ENCODE results near the gene ANKRD53.
A peak's percentile ranks its signal among the peaks of the same experiment; 100 is the strongest.

ANKRD53 gene

GRCh38 chr2:70966681-70967080 is 11.7 kb upstream of the ANKRD53 start:
- DNase-seq (ENCODE audit: low read depth, low spot score) = no peak
- no peak overlapping the region for H3K4me3 ChIP-seq (ENCODE audit: low read length)
- peaks cover 3% of the 10 kb centered on the region; the same call in 1 of the 2 replicates for H3K4me1 ChIP-seq (ENCODE audit: control insufficient read depth, insufficient read depth, low read length)
- no peaks in the 10 kb centered on the region for H3K9me3 ChIP-seq (ENCODE audit: control insufficient read depth, insufficient read depth, low read length)
- no CpG with 5 or more reads among the region's 4 CpGs for WGBS (ENCODE audit: insufficient coverage, insufficient read length)
- no peak overlapping the region for H3K27ac ChIP-seq (ENCODE audit: low read length)
- peaks cover 10% of the 10 kb centered on the region; the same call in 1 of the 2 replicates for H3K27me3 ChIP-seq (ENCODE audit: control insufficient read depth, insufficient read depth, low read length)
- H3K36me3 ChIP-seq (ENCODE audit: control insufficient read depth, insufficient read depth, low read length) = no peaks in the 10 kb centered on the region

DNA sequence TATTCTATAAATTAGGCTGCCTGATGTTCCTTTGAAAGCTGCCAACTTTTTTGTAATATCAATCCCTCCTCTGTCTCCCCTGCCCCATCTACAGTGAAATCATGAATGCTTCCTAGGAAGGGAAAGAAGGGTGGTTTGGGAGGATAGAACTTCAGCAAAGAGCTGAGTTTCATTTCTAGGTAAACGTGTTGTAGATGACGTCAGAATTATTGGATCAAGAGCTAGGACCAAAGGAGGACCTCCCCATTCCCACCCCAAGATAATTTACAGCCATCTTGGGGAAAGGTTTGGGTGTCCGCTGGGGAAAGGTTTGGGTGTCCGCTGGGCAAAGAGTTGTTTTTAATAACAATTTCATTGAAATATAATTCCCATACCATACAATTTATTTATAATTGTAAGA is 11.2 kb upstream of the ANKRD53 start:
- peaks cover 3% of the 10 kb centered on the region; the same call in 1 of the 2 replicates for H3K4me1 ChIP-seq (ENCODE audit: control insufficient read depth, insufficient read depth, low read length)
- peaks cover 10% of the 10 kb centered on the region; the same call in 1 of the 2 replicates for H3K27me3 ChIP-seq (ENCODE audit: control insufficient read depth, insufficient read depth, low read length)
- no peak for DNase-seq (ENCODE audit: low read depth, low spot score)
- no peaks in the 10 kb centered on the region for H3K36me3 ChIP-seq (ENCODE audit: control insufficient read depth, insufficient read depth, low read length)
- WGBS (ENCODE audit: insufficient coverage, insufficient read length) = no CpG with 5 or more reads among the region's 4 CpGs
- no peak overlapping the region for H3K4me3 ChIP-seq (ENCODE audit: low read length)
- H3K9me3 ChIP-seq (ENCODE audit: control insufficient read depth, insufficient read depth, low read length) = no peaks in the 10 kb centered on the region
- H3K27ac ChIP-seq (ENCODE audit: low read length) = no peak overlapping the region

DNA sequence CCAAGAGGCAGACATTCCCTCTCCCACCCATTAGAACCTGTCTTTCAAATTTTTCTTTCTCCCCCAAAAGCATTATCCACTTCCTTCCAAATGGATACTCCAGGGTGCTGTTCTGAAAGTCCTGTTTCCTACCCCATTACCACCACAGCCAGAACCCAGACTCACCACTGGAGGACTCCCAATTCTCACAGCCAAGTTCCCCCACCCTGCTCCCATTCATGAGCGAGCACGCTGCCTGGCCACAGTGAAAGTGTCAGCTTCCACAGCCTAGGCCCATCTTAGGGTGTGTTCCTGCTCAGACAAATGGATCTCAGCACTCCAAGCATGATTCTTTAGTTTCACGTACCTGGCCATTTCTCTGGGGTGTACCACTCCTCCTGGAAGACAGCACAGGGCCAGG is 3.8 kb upstream of the ANKRD53 start:
- Histone ChIP-seq H3K27ac (ENCODE audit: low read length) (no peak overlapping the region), H3K4me1 (ENCODE audit: control insufficient read depth, insufficient read depth, low read length) (peaks cover 6% of the 10 kb centered on the region; the same call in 1 of the 2 replicates), H3K4me3 (ENCODE audit: low read length) (no peak overlapping the region), H3K27me3 (ENCODE audit: control insufficient read depth, insufficient read depth, low read length) (no peaks in the 10 kb centered on the region; the same call in 1 of the 2 replicates), H3K36me3 (ENCODE audit: control insufficient read depth, insufficient read depth, low read length) (no peaks in the 10 kb centered on the region), H3K9me3 (ENCODE audit: control insufficient read depth, insufficient read depth, low read length) (no peaks in the 10 kb centered on the region)
- no peak for DNase-seq (ENCODE audit: low read depth, low spot score)
- WGBS (ENCODE audit: insufficient coverage, insufficient read length) = no CpG with 5 or more reads among the region's 3 CpGs

- H3K4me1 ChIP-seq (ENCODE audit: control insufficient read depth, insufficient read depth, low read length) = peaks cover 6% of the 10 kb centered on the region; the same call in 1 of the 2 replicates
- H3K27ac ChIP-seq (ENCODE audit: low read length) = no peak overlapping the region
- WGBS (ENCODE audit: insufficient coverage, insufficient read length) = no CpG with 5 or more reads among the region's 2 CpGs
- H3K9me3 ChIP-seq (ENCODE audit: control insufficient read depth, insufficient read depth, low read length) = no peaks in the 10 kb centered on the region
- no peak overlapping the region for H3K4me3 ChIP-seq (ENCODE audit: low read length)
- DNase-seq (ENCODE audit: low read depth, low spot score) = no peak
- no peaks in the 10 kb centered on the region; the same call in 1 of the 2 replicates for H3K27me3 ChIP-seq (ENCODE audit: control insufficient read depth, insufficient read depth, low read length)
- no peaks in the 10 kb centered on the region for H3K36me3 ChIP-seq (ENCODE audit: control insufficient read depth, insufficient read depth, low read length)
Measured at GRCh38 chr2:70975237-70975636, 3.2 kb upstream of the ANKRD53 start.

DNA sequence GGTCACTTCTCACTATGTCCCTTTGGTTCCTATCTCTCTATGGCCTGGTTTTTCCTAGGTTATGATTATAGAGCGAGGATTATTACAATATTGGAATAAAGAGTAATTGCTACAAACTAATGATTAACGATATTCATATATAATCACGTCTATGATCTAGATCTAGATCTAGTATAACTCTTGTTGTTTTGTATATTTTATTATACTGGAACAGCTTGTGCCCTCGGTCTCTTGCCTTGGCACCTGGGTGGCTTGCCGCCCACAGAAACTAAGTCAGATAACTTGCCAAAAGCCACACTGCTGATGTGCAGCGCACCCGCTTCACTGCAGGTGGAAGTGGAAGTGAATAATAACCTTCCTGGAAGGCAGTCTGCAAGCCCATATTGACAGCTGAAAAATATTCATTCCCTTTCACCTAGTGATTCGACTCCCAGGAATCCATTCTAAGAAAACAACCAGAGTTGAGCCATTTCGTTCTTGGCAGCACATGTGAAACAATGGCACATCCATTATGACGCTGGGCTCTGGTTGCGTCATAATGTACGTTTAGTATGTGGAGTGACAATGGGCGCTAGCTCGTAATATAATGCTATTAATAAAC is 725 bp upstream of the ANKRD53 start:
- Histone ChIP-seq H3K4me3 (ENCODE audit: low read length) (no peak overlapping the region; the same call in 1 of the 2 replicates), H3K36me3 (ENCODE audit: control insufficient read depth, insufficient read depth, low read length) (no peaks in the 10 kb centered on the region), H3K27me3 (ENCODE audit: control insufficient read depth, insufficient read depth, low read length) (no peaks in the 10 kb centered on the region; the same call in 1 of the 2 replicates), H3K4me1 (ENCODE audit: control insufficient read depth, insufficient read depth, low read length) (peaks cover 6% of the 10 kb centered on the region; the same call in 1 of the 2 replicates), H3K27ac (ENCODE audit: low read length) (no peak overlapping the region), H3K9me3 (ENCODE audit: control insufficient read depth, insufficient read depth, low read length) (no peaks in the 10 kb centered on the region)
- DNase-seq (ENCODE audit: low read depth, low spot score) = no peak
- no CpG with 5 or more reads among the region's 14 CpGs for WGBS (ENCODE audit: insufficient coverage, insufficient read length)

DNA sequence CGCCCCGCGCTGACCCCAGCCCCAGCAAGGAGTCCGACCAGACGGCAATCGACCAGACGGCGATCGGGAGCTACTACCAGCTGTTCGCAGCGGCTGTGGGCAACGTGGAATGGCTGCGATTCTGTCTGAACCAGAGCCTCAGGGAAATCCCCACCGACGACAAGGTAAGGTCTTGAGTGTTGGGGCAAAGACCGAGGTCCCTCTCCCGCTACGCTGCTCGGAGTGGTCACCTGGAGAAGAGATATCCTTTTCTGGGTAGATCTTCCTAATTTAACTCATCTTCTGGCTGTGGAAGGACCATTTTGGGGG is 704 bp downstream of the ANKRD53 start:
- Histone ChIP-seq H3K4me1 (ENCODE audit: control insufficient read depth, insufficient read depth, low read length) (peaks cover 6% of the 10 kb centered on the region; the same call in 1 of the 2 replicates), H3K27ac (ENCODE audit: low read length) (no peak overlapping the region), H3K4me3 (ENCODE audit: low read length) (peak overlapping the region; percentile 65; the same call in 1 of the 2 replicates), H3K9me3 (ENCODE audit: control insufficient read depth, insufficient read depth, low read length) (no peaks in the 10 kb centered on the region), H3K27me3 (ENCODE audit: control insufficient read depth, insufficient read depth, low read length) (no peaks in the 10 kb centered on the region; the same call in 1 of the 2 replicates), H3K36me3 (ENCODE audit: control insufficient read depth, insufficient read depth, low read length) (no peaks in the 10 kb centered on the region)
- no CpG with 5 or more reads among the region's 19 CpGs for WGBS (ENCODE audit: insufficient coverage, insufficient read length)
- no peak for DNase-seq (ENCODE audit: low read depth, low spot score)

DNA sequence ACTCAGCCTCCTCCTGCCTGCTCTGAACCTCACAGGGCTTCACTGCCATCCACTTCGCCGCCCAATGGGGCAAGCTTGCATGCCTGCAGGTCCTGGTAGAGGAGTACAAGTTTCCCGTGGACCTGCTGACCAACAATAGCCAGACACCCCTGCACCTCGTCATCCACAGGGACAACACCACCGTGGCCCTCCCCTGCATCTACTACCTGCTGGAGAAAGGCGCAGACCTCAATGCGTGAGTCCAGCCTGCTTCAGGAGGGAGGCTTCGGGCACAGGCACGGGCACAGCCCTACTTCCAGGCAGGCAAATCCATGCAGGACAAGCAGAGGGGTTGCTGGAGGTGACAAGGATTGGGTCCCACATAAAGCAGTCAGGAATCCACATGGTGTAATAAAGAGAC is 1.2 kb downstream of the ANKRD53 start:
- Histone ChIP-seq H3K36me3 (ENCODE audit: control insufficient read depth, insufficient read depth, low read length) (no peaks in the 10 kb centered on the region), H3K27me3 (ENCODE audit: control insufficient read depth, insufficient read depth, low read length) (no peaks in the 10 kb centered on the region; the same call in 1 of the 2 replicates), H3K4me1 (ENCODE audit: control insufficient read depth, insufficient read depth, low read length) (peaks cover 6% of the 10 kb centered on the region; the same call in 1 of the 2 replicates), H3K27ac (ENCODE audit: low read length) (no peak overlapping the region), H3K9me3 (ENCODE audit: control insufficient read depth, insufficient read depth, low read length) (no peaks in the 10 kb centered on the region), H3K4me3 (ENCODE audit: low read length) (no peak overlapping the region)
- no peak for DNase-seq (ENCODE audit: low read depth, low spot score)
- WGBS (ENCODE audit: insufficient coverage, insufficient read length) = no CpG with 5 or more reads among the region's 9 CpGs

DNA sequence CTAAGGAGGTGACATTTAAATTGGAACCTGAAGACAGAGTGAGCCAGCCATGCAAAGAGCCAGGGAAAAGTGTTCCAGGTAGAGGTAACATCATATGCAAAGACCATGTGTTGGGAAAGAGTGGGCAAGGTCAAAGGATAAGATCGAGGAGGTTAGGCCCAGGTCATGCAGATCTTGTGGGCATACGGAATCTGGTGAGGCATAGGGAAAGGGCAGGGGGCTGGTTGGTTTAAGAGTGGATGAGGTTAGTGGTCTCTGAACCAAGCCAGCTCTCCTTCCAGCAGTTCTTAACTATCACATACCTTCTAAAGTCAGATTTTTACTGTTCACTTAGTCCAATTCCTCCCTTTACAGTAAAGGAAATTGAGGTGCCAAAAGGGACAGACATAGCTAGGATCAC is 3.0 kb downstream of the ANKRD53 start:
- Histone ChIP-seq H3K4me1 (ENCODE audit: control insufficient read depth, insufficient read depth, low read length) (peaks cover 6% of the 10 kb centered on the region; the same call in 1 of the 2 replicates), H3K9me3 (ENCODE audit: control insufficient read depth, insufficient read depth, low read length) (no peaks in the 10 kb centered on the region), H3K27me3 (ENCODE audit: control insufficient read depth, insufficient read depth, low read length) (no peaks in the 10 kb centered on the region; the same call in 1 of the 2 replicates), H3K36me3 (ENCODE audit: control insufficient read depth, insufficient read depth, low read length) (no peaks in the 10 kb centered on the region), H3K27ac (ENCODE audit: low read length) (no peak overlapping the region), H3K4me3 (ENCODE audit: low read length) (no peak overlapping the region)
- no CpG with 5 or more reads among the region's 2 CpGs for WGBS (ENCODE audit: insufficient coverage, insufficient read length)
- DNase-seq (ENCODE audit: low read depth, low spot score) = no peak

- Histone ChIP-seq H3K27ac (ENCODE audit: low read length) (no peak overlapping the region), H3K9me3 (ENCODE audit: control insufficient read depth, insufficient read depth, low read length) (no peaks in the 10 kb centered on the region), H3K4me3 (ENCODE audit: low read length) (no peak overlapping the region), H3K4me1 (ENCODE audit: control insufficient read depth, insufficient read depth, low read length) (peaks cover 5% of the 10 kb centered on the region; the same call in 1 of the 2 replicates), H3K36me3 (ENCODE audit: control insufficient read depth, insufficient read depth, low read length) (no peaks in the 10 kb centered on the region), H3K27me3 (ENCODE audit: control insufficient read depth, insufficient read depth, low read length) (no peaks in the 10 kb centered on the region; the same call in 1 of the 2 replicates)
- WGBS (ENCODE audit: insufficient coverage, insufficient read length) = no CpG with 5 or more reads among the region's 14 CpGs
- no peak for DNase-seq (ENCODE audit: low read depth, low spot score)
Measured at GRCh38 chr2:70981866-70982810, 3.7 kb downstream of the ANKRD53 start.

- Histone ChIP-seq H3K4me3 (ENCODE audit: low read length) (no peak overlapping the region), H3K27ac (ENCODE audit: low read length) (no peak overlapping the region), H3K36me3 (ENCODE audit: control insufficient read depth, insufficient read depth, low read length) (no peaks in the 10 kb centered on the region), H3K9me3 (ENCODE audit: control insufficient read depth, insufficient read depth, low read length) (no peaks in the 10 kb centered on the region), H3K27me3 (ENCODE audit: control insufficient read depth, insufficient read depth, low read length) (no peaks in the 10 kb centered on the region; the same call in 1 of the 2 replicates), H3K4me1 (ENCODE audit: control insufficient read depth, insufficient read depth, low read length) (peaks cover 1% of the 10 kb centered on the region; the same call in 1 of the 2 replicates)
- no peak for DNase-seq (ENCODE audit: low read depth, low spot score)
- no CpG with 5 or more reads among the region's 3 CpGs for WGBS (ENCODE audit: insufficient coverage, insufficient read length)
Measured at GRCh38 chr2:70982971-70983370, 4.5 kb downstream of the ANKRD53 start.

Measured in iPS DF 6.9 (cell line).